ENCODE results near the gene URM1. TPM values are rescaled to one million over a fixed set of nuclear protein-coding genes. Genes with fewer than 3 reads are reported as not detected.
"Not testable (repeated sequence)": the region's sequence is repeated elsewhere in the genome, so short reads cannot be mapped to it uniquely, and the experiment has no call there.

URM1 gene
- total RNA-seq, 1 donor from 2014 or later = 41.9 TPM

DNA sequence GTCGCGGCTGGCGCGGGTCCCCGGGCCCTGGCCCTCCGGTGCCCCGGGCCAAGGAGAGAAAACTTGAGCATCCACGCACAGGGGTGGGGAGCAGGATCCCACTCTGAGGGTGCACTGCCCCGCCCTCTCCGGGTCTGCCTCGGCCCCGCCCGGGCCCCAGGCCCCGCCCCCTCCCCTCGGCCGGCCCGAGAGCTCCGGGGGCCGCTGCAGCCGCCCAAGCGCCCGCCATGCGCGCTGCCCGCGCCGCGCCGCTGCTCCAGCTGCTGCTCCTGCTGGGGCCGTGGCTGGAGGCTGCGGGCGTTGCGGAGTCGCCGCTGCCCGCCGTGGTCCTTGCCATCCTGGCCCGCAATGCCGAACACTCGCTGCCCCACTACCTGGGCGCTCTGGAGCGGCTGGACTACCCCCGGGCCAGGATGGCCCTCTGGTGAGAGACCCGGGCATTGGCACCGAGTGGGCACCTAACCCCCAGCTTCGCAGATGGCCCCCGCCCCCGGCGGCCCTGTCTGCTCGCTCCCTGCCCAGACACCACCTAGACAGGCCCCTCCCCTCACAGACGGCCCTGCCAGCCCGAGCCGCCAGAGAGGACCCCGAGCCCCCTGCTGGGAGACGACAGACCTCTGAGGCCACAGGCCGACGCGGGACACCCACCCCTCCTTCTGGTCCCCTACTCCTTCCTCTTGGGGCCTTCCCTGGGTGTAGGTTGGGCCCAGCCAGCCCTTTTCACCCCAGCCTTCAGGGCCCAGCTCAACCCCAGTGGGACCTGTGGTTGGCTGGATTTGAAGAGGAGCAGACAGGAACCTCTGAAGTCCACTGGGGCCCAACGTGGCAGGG lies 49.7 kb downstream of the URM1 start, which contains the start of gene CERCAM:
TSS of gene CERCAM (plus strand) at position 207 of the 831 bp plus-strand sequence. CDS start at position 228, 21 bp downstream.
- ATAC-seq = peak; percentile 80
- peak; percentile 81 for DNase-seq (ENCODE audit: low spot score)
- intact Hi-C loops (cut with DNase I) = no loop called here

DNA sequence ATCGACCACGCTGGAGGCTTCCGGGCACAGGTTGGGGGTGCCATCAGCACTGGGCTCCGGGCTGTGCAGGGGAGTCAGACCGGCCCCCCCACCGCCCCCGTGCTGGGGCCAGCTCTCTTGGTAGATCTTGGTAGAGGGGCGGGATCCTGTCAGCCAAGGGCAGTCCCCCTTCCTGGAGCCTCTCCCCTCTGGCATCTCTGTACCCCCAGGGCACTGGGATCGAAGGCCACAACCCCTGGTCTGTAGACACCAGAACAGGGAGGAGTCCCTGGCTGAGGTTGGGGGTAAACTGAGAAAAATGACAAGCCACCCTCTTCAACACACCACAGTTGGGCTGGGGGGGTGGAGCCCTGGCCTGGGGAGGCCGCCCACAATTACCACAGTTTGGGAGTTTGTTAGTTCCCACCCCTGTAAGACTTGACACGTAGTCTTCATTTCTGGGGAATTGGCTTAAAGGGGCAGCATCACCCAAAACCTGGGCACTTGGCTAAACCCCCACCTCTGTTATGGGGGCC lies 50.4 kb downstream of the URM1 start:
- DNase-seq (ENCODE audit: low spot score) (peak; percentile 65), ATAC-seq (peak; percentile 68)
- intact Hi-C loops (cut with DNase I) = no loop called here

DNA sequence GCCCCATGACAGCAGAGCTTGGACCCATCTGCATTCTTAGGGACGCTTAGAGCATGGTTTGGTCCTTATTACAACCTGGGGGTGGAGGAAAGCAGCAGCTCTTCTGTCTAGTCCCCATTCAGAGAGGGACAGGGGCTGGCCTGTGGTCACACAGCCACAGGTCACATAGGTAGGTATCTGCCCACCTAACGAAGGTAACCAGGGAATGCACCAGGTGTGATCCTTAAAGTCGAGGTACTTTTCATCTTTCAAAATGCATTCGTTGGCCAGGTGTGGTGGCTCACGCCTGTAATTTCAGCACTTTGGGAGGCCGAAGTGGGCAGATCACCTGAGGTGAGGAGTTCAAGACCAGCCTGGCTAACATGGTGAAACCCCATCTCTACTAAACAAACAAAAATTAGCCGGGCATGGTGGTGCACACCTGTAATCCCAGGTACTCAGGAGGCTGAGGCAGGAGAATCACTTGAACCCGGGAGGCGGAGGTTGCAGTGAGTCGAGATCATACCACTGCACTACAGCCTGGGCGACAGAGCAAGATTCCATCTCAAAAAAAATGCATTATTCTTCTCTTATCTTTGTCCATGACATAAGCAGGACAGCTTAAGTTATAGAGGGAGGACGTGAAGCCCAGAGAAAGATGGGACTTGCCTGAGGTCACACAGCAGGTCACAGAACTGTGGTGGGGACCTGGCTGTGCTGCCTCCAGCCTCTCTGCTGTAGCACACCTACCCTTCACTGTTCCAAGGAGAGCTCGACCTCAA lies 51.0 kb downstream of the URM1 start:
- intact Hi-C loops (cut with DNase I); DNase-seq (ENCODE audit: low spot score); ATAC-seq: not testable (repeated sequence)

DNA sequence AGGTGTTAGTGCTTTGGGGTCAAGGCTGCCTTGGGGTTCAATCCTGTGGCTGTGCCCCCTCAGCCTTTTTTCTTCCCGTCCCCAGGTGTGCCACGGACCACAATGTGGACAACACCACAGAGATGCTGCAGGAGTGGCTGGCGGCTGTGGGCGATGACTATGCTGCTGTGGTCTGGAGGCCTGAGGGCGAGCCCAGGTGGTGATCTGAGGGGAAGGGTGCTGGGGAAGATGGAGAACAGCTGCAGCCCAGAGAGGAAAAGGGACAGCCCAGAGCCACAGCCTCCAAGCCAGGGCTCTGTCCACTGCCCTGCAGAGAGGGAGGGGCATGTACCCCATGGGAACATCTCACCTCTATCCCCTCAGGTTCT lies 51.6 kb downstream of the URM1 start:
- ATAC-seq = no peak
- intact Hi-C loops (cut with DNase I) = no loop called here

DNA sequence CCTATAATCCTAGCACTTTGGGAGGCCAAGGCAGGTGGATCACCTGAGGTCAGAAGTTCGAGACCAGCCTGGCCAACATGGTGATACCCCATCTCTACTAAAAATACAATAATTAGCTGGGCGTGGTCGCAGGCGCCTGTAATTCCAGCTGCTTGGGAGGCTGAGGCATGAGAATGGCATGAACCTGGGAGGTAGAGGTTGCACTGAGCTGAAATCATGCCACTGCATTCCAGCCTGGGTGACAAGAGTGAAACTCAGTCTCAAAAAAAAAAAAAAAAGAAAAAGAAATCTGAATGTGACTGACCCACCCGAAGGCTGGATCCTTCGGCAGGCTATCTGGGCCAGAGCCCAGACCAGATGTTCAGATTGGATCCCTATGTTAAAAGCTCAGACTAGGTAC lies 52.2 kb downstream of the URM1 start:
- not testable (repeated sequence) for ATAC-seq

More for the DNA sequence above, 51.6 kb downstream of the URM1 start:
- no peak for DNase-seq (ENCODE audit: low spot score)

DNA sequence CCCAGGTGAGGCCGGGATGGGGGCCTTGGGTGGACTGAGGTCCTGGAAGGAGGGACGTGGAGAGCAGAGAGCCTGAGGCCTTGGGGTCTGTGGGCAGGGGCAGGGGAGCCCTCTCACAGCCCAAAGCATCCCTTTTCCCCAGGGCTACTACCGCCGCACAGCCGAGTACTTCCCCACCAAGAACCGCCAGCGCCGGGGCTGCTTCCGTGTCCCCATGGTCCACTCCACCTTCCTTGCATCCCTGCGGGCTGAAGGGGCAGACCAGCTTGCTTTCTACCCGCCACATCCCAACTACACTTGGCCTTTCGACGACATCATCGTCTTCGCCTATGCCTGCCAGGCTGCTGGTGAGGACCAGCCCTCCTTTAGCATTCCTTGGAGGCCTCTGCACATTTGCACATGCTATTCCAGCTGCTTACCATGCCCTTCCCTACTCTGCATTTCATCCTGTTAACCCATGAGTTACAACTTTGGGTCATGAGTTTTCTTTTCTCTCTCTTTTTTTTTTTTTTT lies 53.1 kb downstream of the URM1 start:
- intact Hi-C loops (cut with DNase I) = no loop called here
- ATAC-seq (no peak), DNase-seq (ENCODE audit: low spot score) (no peak)

More for the DNA sequence above, 52.2 kb downstream of the URM1 start:
- DNase-seq (ENCODE audit: low spot score); intact Hi-C loops (cut with DNase I): not testable (repeated sequence)

DNA sequence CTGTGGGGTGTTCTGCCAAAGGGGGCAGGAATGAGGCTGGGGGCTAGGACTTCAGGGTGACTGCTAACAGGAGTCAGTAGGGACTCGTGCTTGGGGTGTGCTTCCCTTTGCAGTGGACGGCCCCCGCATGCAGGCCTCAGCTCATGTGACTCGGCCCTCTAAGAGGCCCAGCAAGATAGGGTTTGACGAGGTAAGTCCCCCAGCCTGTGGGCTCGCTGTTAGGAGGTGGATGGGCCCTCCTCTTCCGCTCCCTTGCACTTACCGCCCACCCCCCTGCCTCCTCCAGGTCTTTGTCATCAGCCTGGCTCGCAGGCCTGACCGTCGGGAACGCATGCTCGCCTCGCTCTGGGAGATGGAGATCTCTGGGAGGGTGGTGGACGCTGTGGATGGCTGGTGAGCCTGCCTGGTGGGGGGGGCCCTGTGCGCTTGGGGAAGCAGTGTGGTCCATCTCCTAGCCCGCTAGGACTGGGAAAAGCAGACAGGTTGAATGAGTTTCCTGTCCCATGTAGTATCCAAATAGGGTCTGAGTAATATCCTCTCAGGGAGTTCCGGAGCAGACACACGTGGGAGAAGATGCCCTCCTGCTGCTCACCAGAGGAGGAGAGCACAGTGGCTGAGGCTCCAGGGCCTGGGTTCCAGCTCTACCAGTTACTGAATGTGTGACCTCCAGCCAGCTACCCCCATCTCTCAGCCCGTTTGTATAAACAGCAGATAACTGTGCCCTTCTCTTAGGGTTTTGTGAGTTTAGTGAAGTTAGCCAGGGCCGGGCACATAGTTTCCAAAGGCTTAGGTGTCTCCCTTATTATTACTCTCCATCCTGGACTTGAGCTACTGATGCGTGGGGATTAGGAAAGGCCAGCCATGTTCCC lies 57.7 kb downstream of the URM1 start:
- ATAC-seq (no peak), DNase-seq (ENCODE audit: low spot score) (no peak)
- intact Hi-C loops (cut with DNase I) = no loop called here

DNA sequence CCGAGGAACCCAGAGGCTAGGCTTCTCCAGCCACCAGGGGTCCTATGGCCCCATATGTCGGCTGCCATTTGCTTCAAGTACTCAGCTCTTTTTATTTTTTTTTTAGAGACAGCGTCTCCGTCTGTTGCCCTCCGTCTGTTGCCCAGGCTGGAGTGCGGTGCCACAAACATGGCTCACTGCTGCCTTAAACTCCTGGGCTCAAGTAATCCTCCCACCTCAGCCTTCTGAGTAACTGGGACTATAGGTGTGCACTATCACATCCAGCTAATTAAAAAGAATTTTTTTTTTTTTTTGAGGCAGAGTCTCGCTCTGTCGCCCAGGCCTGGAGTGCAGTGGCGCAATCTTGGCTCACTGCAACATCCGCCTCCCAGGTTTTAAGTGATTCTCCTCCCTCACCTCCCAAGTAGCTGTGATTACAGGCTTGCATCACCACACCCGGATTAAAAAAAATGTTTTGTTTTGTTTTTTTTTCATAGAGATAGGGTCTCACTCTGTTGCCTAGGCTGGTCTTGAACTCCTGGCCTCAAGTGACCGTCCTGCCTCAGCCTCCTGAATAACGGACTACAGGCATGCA lies 58.4 kb downstream of the URM1 start:
- ATAC-seq (no peak), DNase-seq (ENCODE audit: low spot score) (no peak)
- intact Hi-C loops (cut with DNase I) = no loop called here

DNA sequence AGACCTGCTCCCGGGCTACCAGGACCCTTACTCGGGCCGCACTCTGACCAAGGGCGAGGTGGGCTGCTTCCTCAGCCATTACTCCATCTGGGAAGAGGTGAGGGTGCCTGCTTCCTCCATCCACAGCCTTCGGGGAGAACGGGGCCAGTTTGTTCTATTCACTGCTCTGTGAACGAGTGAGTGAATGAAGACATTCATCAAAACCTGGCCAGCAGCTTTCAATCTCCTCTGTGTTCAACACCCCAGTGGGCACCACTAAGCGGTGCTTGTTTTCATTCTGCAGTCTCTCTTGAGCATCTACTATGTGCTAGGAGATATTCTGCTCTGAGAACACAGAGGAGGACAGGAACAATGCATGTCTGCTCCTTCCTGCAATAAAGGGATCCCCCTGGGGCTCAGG lies 60.0 kb downstream of the URM1 start:
- ATAC-seq (no peak), DNase-seq (ENCODE audit: low spot score) (no peak)
- intact Hi-C loops (cut with DNase I) = no loop called here

DNA sequence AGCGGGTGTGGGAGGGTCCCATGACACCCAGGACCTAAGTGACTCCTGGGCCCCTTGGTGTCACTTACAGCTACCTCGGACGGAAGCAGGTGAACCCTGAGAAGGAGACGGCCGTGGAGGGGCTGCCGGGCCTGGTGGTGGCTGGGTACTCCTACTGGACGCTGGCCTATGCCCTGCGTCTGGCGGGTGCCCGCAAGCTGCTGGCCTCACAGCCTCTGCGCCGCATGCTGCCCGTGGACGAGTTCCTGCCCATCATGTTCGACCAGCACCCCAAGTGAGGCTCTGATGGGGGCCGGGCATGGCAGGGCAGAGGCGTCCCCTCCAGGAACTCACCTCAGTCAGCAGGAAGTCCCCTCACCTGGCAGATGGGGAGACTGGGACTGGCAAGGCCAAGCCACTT lies 63.2 kb downstream of the URM1 start:
- intact Hi-C loops (cut with DNase I) = no loop called here
- no peak for ATAC-seq
- DNase-seq (ENCODE audit: low spot score) = no peak

DNA sequence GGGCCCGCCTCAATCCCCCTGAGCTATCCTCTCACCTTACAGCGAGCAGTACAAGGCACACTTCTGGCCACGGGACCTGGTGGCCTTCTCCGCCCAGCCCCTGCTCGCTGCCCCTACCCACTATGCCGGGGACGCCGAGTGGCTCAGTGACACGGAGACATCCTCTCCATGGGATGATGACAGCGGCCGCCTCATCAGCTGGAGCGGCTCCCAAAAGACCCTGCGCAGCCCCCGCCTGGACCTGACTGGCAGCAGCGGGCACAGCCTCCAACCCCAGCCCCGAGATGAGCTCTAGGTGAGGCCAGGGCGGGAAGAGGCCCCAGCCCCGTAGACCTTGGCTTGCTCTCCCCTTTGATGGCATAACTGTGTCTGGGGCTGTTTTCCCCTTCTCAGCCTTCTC lies 64.4 kb downstream of the URM1 start:
- DNase-seq (ENCODE audit: low spot score) = no peak
- intact Hi-C loops (cut with DNase I) = no loop called here
- ATAC-seq = no peak

DNA sequence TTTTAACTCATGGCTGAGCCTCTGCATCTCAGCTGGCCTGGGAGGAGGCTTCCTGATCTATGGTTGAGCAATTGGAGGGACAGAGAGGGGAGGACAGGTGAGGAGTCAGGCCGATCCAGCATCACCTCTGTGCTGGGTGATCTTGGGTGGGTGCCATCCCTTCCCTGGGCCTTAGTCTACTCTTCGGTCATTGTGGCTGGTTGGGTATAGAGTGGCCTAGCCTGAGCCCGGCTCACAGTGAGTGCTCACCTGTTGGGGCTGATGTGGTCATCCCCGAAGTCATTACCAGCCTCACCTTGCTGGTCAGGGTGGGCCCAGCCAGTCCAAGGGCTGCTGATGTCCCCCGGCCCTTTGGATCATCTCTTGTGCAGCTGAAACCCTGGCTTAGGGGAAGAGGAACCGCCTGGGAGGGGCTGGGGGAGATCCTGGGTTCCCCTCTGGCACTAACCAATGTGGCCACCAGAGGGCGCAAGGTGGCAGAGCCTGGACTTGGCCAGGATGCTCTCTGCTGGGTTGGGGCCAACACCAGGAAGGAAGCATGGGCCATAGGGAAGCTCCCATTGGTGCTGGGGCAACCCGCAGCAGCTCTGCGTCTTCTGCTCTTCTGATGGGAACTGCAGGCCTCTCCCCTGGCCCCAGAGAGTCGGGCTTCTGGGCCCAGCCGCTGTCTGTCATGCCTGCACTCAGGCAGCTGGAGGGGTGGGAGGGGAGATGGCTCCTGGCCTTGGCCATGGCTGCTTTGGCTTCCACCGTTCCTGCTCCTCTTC lies 67.4 kb downstream of the URM1 start:
- DNase-seq (ENCODE audit: low spot score) (peak; percentile 95), ATAC-seq (peak; percentile 95)
- intact Hi-C loops (cut with DNase I) = no loop called here

DNA sequence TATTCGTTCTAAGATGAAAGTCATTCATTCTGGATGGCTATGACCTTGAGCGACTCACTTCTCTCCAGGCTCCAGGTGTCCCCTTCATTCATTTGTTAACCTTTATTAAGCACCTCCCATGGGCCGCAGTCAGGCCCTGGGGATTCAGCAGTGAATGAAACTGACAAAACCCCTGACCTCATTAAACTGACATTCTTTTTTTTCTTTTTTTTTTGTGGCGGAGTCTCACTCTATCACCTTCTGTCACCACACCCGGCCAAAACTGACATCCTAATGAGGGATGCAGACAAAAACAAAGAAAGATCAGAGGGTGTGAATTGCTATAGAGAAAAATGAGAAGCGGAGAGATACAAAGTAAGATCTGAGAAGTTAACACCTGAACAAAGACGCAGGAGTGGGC lies 68.1 kb downstream of the URM1 start:
- intact Hi-C loops (cut with DNase I) = no loop called here
- DNase-seq (ENCODE audit: low spot score) (no peak), ATAC-seq (no peak)

Small RNAs within 50 kb of the gene (microRNA-seq; reads per million reads assigned to microRNA genes)
- not detected for gene MIR219B

Other genes starting within 250 kb of the URM1 start
- 33.8 TPM for gene PTGES2, start 243.6 kb upstream of the URM1 start, total RNA-seq
- gene LCN2, start 221.9 kb upstream of the URM1 start, total RNA-seq = 6.0 TPM
- 42.1 TPM for gene BBLN, start 211.1 kb upstream of the URM1 start, total RNA-seq
- 140 TPM for gene CIZ1, start 179.8 kb upstream of the URM1 start, total RNA-seq
- gene DNM1, start 168.0 kb upstream of the URM1 start, total RNA-seq = 52.7 TPM
- gene GOLGA2, start 95.4 kb upstream of the URM1 start, total RNA-seq = 119 TPM
- 19.6 TPM for gene SWI5, start 95.1 kb upstream of the URM1 start, total RNA-seq
- 13.0 TPM for gene TRUB2, start 48.9 kb upstream of the URM1 start, total RNA-seq
- gene COQ4, start 48.5 kb upstream of the URM1 start, total RNA-seq = 28.9 TPM
- 13.9 TPM for gene SLC27A4, start 30.8 kb upstream of the URM1 start, total RNA-seq
- gene CERCAM, start 49.5 kb downstream of the URM1 start, total RNA-seq = 41.7 TPM
- gene ODF2, start 84.6 kb downstream of the URM1 start, total RNA-seq = 28.1 TPM
- gene GLE1, start 133.3 kb downstream of the URM1 start, total RNA-seq = 19.3 TPM
- gene SPTAN1, start 181.2 kb downstream of the URM1 start, total RNA-seq = 794 TPM